K562 (cell line): ENCODE results near the gene EFEMP2. TPM values are rescaled to one million over a fixed set of nuclear protein-coding genes. Genes with fewer than 3 reads are reported as not detected.
A peak's percentile ranks its signal among the peaks of the same experiment; 100 is the strongest.

ENCODE experiments used
- ARID1B ChIP-seq: fragments of 450-650 bp; IDR thresholded peaks from 2 replicates; pipeline ENCODE4 v1.6.1; 2016; ENCODE audit warnings: antibody characterized with exemption, mild to moderate bottlenecking, inconsistent platforms
- ARNT ChIP-seq, 2 experiments: fragments of 450-650 bp; IDR thresholded peaks; 2 replicates each; pipeline ENCODE4 v1.6.1; 2016; ENCODE audit warnings: mild to moderate bottlenecking in 1 of 2
- CHD1 ChIP-seq: fragments of 200-600 bp; sonication (generic); IDR thresholded peaks from one replicate; pipeline ENCODE4 v1.6.1; 2012; ENCODE audit warnings: mild to moderate bottlenecking, moderate library complexity, low read length, inconsistent platforms
- LARP7 ChIP-seq: fragments of 450-650 bp; IDR thresholded peaks from 2 replicates; pipeline ENCODE4 v1.6.1; 2016
- NR4A1 ChIP-seq, 2 experiments: fragments of 250-450 bp in 1 of 2; fragments of 450-650 bp in 1 of 2; sonication (Bioruptor Pico) in 1 of 2; IDR thresholded peaks; 2 replicates each; pipeline versions ENCODE4 v1.4.0 to v1.6.1; 2016 to 2020; ENCODE audit warnings: mild to moderate bottlenecking in 2 of 2, missing compliant biosample characterization in 1 of 2, missing genetic modification characterization in 1 of 2, moderate library complexity in 1 of 2
- PHTF2 ChIP-seq: fragments of 250-450 bp; sonication (Bioruptor Pico); IDR thresholded peaks from 2 replicates; pipeline ENCODE4 v1.5.0; 2021; ENCODE audit warnings: mild to moderate bottlenecking
- TCFL5 ChIP-seq: fragments of 250-450 bp; sonication (Bioruptor Pico); conservative IDR thresholded peaks from 2 replicates; pipeline ENCODE4 v1.6.1; 2021; ENCODE audit warnings: mild to moderate bottlenecking, moderate library complexity, matching md5 sums
- WHSC1 ChIP-seq: IDR thresholded peaks from one replicate; pipeline ENCODE4 v1.6.1; 2012; ENCODE audit warnings: low read length, control low read depth, inconsistent platforms
- XRCC3 ChIP-seq: fragments of 450-650 bp; IDR thresholded peaks from 2 replicates; pipeline ENCODE4 v1.6.1; 2017; ENCODE audit warnings: mild to moderate bottlenecking, moderate library complexity
- ZNF239 ChIP-seq: fragments of 250-450 bp; sonication (Bioruptor Pico); IDR thresholded peaks from 2 replicates; pipeline ENCODE4 v1.4.0; 2020; ENCODE audit warnings: mild to moderate bottlenecking
- ZNF384 ChIP-seq: IDR thresholded peaks from 2 replicates; pipeline ENCODE4 v1.6.1; 2012; ENCODE audit warnings: low read depth, low read length, improper control_type of control experiment
- polyA plus RNA-seq, 8 experiments: library from polyadenylated mRNA; depleted of rRNA in 4 of 8; stranded (reverse) in 5 of 8; unstranded in 3 of 8; fragments of >200 nt; fragmentation: Nextera tagmentation in 2 of 8; fragmentation: Illumina TruSeq in 1 of 8; extraction: Ambion mirVana in 2 of 8; extraction: Trizol in 1 of 8; gene quantifications; 2 replicates each; pipeline versions ENCODE4 v1.2.1 to v1.2.3, GENCODE V29; 2011 to 2014; ENCODE audit warnings: inconsistent platforms in 1 of 8, missing spikeins in 1 of 8
- total RNA-seq, 7 experiments: library from RNA; depleted of rRNA in 6 of 7; stranded (reverse); fragments of >200 nt in 6 of 7; fragmentation: Illumina TruSeq in 2 of 7; extraction: Trizol in 2 of 7; gene quantifications; 2 replicates each; pipeline versions ENCODE4 v1.2.1 to v1.2.3, GENCODE V29; 2011 to 2021; ENCODE audit warnings: low replicate concordance in 1 of 7
- TF ChIP-seq, protein P1 (sequence below): sonication (generic); formaldehyde crosslinking; IDR thresholded peaks from 2 replicates; pipeline ENCODE4 v1.8.1; 2022; ENCODE audit warnings: missing genetic modification reagents
- TF ChIP-seq, protein P2 (sequence below): fragments of 450-650 bp; formaldehyde crosslinking; IDR thresholded peaks from 2 replicates; pipeline ENCODE4 v1.4.0; 2022; ENCODE audit warnings: mild to moderate bottlenecking, moderate library complexity
- TF ChIP-seq, protein P3 (sequence below), 2 experiments: fragments of 450-650 bp in 1 of 2; sonication (generic) in 1 of 2; formaldehyde crosslinking in 1 of 2; IDR thresholded peaks; 2 replicates each; pipeline versions ENCODE4 v1.7.1 to v1.9.0; 2016 to 2022; ENCODE audit warnings: inconsistent platforms in 1 of 2, mild to moderate bottlenecking in 1 of 2, missing genetic modification reagents in 1 of 2
- TF ChIP-seq, protein P4 (sequence below): fragments of 450-650 bp; IDR thresholded peaks from 2 replicates; pipeline ENCODE4 v1.6.1; 2014; ENCODE audit warnings: low read depth, mild to moderate bottlenecking, moderate library complexity, borderline replicate concordance

Gene EFEMP2
- total and polyA plus RNA-seq, 9 of the 15 experiments (the other 6 are each of a cell fraction or from before 2014, with no cell fraction given): 0.07 to 2.9 (median 0.69) TPM; not detected in 1

DNA sequence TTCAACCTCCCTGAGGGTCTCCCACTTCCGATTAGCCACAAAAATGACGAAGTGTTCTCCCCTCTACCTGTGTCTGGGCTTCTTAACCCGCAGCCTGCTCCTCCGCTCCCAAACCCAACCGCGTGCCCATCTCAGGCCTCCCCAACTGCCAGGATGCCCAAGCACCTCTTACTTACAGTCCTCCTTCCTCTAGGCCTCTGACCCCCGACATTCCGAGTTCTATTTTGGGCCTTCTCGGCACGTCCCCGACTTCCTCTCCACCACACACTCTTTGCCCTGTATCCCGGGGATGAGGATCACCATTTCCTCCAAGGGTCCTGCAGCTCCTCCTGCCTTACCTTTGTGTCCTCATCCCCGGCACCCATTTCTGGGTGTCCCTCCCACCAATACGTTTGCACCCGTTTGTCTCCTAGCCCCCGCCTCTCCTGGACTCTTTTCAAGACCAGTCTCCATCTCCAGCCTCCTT, 12.8 kb downstream of the EFEMP2 start (continued):
- TF ChIP-seq ARNT (IDR thresholded peaks at IDR 0.05) (peak in 1 of 2 experiments; percentile 84; a peak in 1 of 4 replicates), WHSC1 (no peak), ZNF384 (no peak), XRCC3 (no peak), TCFL5 (no peak), NR4A1 (CRISPR knock-in tag; IDR thresholded peaks at IDR 0.05) (no peak), NR4A1 (tag; IDR thresholded peaks at IDR 0.05) (no peak), LARP7 (0 out of 2 replicates have a peak, but pooled peaks have one; percentile 33), ARID1B (0 out of 2 replicates have a peak, but pooled peaks have one; percentile 18), PHTF2 (no peak), CHD1 (peak; percentile 99), ZNF239 (CRISPR knock-in tag) (no peak)
- TF ChIP-seq, protein P1, sequence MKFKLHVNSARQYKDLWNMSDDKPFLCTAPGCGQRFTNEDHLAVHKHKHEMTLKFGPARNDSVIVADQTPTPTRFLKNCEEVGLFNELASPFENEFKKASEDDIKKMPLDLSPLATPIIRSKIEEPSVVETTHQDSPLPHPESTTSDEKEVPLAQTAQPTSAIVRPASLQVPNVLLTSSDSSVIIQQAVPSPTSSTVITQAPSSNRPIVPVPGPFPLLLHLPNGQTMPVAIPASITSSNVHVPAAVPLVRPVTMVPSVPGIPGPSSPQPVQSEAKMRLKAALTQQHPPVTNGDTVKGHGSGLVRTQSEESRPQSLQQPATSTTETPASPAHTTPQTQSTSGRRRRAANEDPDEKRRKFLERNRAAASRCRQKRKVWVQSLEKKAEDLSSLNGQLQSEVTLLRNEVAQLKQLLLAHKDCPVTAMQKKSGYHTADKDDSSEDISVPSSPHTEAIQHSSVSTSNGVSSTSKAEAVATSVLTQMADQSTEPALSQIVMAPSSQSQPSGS (CRISPR knock-in tag): no peak
- TF ChIP-seq, protein P2, sequence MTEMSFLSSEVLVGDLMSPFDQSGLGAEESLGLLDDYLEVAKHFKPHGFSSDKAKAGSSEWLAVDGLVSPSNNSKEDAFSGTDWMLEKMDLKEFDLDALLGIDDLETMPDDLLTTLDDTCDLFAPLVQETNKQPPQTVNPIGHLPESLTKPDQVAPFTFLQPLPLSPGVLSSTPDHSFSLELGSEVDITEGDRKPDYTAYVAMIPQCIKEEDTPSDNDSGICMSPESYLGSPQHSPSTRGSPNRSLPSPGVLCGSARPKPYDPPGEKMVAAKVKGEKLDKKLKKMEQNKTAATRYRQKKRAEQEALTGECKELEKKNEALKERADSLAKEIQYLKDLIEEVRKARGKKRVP: no peak
- TF ChIP-seq, protein P3, sequence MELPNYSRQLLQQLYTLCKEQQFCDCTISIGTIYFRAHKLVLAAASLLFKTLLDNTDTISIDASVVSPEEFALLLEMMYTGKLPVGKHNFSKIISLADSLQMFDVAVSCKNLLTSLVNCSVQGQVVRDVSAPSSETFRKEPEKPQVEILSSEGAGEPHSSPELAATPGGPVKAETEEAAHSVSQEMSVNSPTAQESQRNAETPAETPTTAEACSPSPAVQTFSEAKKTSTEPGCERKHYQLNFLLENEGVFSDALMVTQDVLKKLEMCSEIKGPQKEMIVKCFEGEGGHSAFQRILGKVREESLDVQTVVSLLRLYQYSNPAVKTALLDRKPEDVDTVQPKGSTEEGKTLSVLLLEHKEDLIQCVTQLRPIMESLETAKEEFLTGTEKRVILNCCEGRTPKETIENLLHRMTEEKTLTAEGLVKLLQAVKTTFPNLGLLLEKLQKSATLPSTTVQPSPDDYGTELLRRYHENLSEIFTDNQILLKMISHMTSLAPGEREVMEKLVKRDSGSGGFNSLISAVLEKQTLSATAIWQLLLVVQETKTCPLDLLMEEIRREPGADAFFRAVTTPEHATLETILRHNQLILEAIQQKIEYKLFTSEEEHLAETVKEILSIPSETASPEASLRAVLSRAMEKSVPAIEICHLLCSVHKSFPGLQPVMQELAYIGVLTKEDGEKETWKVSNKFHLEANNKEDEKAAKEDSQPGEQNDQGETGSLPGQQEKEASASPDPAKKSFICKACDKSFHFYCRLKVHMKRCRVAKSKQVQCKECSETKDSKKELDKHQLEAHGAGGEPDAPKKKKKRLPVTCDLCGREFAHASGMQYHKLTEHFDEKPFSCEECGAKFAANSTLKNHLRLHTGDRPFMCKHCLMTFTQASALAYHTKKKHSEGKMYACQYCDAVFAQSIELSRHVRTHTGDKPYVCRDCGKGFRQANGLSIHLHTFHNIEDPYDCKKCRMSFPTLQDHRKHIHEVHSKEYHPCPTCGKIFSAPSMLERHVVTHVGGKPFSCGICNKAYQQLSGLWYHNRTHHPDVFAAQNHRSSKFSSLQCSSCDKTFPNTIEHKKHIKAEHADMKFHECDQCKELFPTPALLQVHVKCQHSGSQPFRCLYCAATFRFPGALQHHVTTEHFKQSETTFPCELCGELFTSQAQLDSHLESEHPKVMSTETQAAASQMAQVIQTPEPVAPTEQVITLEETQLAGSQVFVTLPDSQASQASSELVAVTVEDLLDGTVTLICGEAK (IDR thresholded peaks at IDR 0.05): peak; percentile 56; the same call in 1 of the 2 replicates
- TF ChIP-seq, protein P3 (CRISPR knock-in tag; IDR thresholded peaks at IDR 0.05): no peak
- TF ChIP-seq, protein P4, sequence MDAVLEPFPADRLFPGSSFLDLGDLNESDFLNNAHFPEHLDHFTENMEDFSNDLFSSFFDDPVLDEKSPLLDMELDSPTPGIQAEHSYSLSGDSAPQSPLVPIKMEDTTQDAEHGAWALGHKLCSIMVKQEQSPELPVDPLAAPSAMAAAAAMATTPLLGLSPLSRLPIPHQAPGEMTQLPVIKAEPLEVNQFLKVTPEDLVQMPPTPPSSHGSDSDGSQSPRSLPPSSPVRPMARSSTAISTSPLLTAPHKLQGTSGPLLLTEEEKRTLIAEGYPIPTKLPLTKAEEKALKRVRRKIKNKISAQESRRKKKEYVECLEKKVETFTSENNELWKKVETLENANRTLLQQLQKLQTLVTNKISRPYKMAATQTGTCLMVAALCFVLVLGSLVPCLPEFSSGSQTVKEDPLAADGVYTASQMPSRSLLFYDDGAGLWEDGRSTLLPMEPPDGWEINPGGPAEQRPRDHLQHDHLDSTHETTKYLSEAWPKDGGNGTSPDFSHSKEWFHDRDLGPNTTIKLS: no peak; the same call in 1 of the 2 replicates
